Breast epithelium (tissue), 4 donors: ENCODE data around the gene KITLG. TPM values are rescaled to one million over a fixed set of nuclear protein-coding genes. Genes with fewer than 3 reads are reported as not detected.
A peak's percentile ranks its signal among the peaks of the same experiment; 100 is the strongest.

Experiments
- DNase-seq, 2 donors: peaks; one replicate each; pipeline ENCODE4 v3.0.0-alpha.2; 2019; ENCODE audit warnings: low spot score in 2 of 2
- H3K27ac ChIP-seq, 2 donors: fragments of 200-600 bp; sonication (generic) in 1 of 2; one replicate each; pipeline ENCODE4 v1.5.1; 2016 to 2019; ENCODE audit warnings: mild to moderate bottlenecking in 1 of 2
- H3K27me3 ChIP-seq, 2 donors: fragments of 200-600 bp; sonication (generic) in 1 of 2; one replicate each; pipeline versions ENCODE4 v1.5.1 to v1.6.0; 2017 to 2019; ENCODE audit warnings: control low read depth in 1 of 2, mild to moderate bottlenecking in 1 of 2
- H3K36me3 ChIP-seq: fragments of 200-600 bp; one replicate; pipeline ENCODE4 v1.5.1; 2019
- H3K4me1 ChIP-seq, 2 donors: fragments of 200-600 bp; sonication (generic); one replicate each; pipeline ENCODE4 v1.5.1; 2016 to 2019; ENCODE audit warnings: control low read depth in 1 of 2
- H3K4me3 ChIP-seq, 3 donors: fragments of 200-600 bp; sonication (generic); 1 replicate in 2 of 3; 2 replicates in 1 of 3; pipeline ENCODE4 v1.5.1; 2016 to 2019; ENCODE audit warnings: mild to moderate bottlenecking in 3 of 3, moderate library complexity in 2 of 3
- H3K9me3 ChIP-seq, 2 donors: fragments of 200-600 bp; sonication (generic) in 1 of 2; one replicate each; pipeline ENCODE4 v1.5.1; 2016 to 2019; ENCODE audit warnings: control low read depth in 1 of 2
- POLR2A ChIP-seq: fragments of 450-650 bp; IDR thresholded peaks from one replicate; pipeline ENCODE4 v1.6.1; 2016; ENCODE audit warnings: antibody characterized with exemption, mild to moderate bottlenecking, moderate library complexity
- POLR2AphosphoS5 ChIP-seq, 3 donors: sonication (generic); formaldehyde crosslinking; IDR thresholded peaks; one replicate each; pipeline ENCODE4 v1.6.1; 2017; ENCODE audit warnings: antibody characterized with exemption in 3 of 3
- intact Hi-C: fragments of 100-400 bp; cut with DNase I; formaldehyde crosslinking; loops from one replicate; pipeline ENCODE4 v1.15.1; 2023; ENCODE audit warnings: low total_unique reads
- total RNA-seq, 3 donors: library from RNA; depleted of rRNA; stranded (reverse); fragments of >200 nt; gene quantifications; one replicate each; pipeline ENCODE4 v1.1.0, GENCODE V29; 2016
- TF ChIP-seq, protein P1 (sequence below), 3 donors: fragments of 450-650 bp; IDR thresholded peaks; one replicate each; pipeline ENCODE4 v1.5.1; 2016 to 2017; ENCODE audit warnings: antibody characterized with exemption in 3 of 3, mild to moderate bottlenecking in 3 of 3, moderate library complexity in 3 of 3

Gene KITLG
- total RNA-seq, 3 donors from 2014 or later = 18.4 to 31.8 (median 26.5) TPM

DNA sequence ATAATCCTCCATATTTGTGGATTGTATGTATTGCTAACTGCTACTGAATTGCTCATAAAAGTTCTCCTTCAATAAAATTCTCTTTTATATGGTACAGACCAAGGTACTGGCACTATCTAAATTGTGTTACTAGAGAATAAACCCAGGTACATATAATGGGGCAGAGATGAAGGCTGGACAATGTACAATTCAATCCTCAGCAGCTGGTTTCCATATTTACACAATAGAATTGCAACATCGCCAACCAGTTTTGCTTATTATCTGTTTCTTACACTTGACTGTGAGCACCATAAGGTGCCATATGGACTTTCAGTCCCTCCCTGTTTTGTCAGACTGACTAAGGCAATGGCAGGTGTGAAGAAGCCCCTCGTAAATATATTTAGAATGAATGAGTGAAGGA is 18.1 kb downstream of the KITLG start:
- DNase-seq = no peak
- intact Hi-C loops = no loop called here
- Histone ChIP-seq H3K4me3 (no peak overlapping the region), H3K36me3 (no peaks in the 10 kb centered on the region), H3K9me3 (no peaks in the 10 kb centered on the region), H3K27me3 (no peaks in the 10 kb centered on the region), H3K27ac (no peak overlapping the region), H3K4me1 (no peaks in the 10 kb centered on the region)
- TF ChIP-seq, protein P1, sequence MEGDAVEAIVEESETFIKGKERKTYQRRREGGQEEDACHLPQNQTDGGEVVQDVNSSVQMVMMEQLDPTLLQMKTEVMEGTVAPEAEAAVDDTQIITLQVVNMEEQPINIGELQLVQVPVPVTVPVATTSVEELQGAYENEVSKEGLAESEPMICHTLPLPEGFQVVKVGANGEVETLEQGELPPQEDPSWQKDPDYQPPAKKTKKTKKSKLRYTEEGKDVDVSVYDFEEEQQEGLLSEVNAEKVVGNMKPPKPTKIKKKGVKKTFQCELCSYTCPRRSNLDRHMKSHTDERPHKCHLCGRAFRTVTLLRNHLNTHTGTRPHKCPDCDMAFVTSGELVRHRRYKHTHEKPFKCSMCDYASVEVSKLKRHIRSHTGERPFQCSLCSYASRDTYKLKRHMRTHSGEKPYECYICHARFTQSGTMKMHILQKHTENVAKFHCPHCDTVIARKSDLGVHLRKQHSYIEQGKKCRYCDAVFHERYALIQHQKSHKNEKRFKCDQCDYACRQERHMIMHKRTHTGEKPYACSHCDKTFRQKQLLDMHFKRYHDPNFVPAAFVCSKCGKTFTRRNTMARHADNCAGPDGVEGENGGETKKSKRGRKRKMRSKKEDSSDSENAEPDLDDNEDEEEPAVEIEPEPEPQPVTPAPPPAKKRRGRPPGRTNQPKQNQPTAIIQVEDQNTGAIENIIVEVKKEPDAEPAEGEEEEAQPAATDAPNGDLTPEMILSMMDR (IDR thresholded peaks at IDR 0.05) = no peak
- no peak for TF ChIP-seq POLR2A
- TF ChIP-seq POLR2AphosphoS5 (IDR thresholded peaks at IDR 0.05) = no peak

DNA sequence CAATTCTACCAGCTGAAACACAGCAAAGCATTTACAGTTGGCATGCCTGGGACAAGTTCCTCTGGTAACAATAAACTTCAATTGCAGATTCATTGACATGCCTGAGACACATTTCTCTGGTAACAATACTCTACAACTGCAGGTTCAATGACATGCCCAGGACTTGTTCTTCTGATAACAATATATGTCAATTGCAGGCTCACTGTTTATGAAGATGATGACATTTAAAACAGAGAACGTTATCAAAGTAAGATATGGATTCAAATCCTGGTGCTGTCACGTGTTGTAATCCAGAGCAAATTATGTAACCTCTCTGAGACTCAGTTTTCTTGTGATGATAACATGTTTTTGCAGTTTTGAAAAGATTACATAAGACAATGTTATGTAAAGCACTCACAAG is 20.5 kb downstream of the KITLG start:
- Histone ChIP-seq H3K27ac (no peak overlapping the region), H3K4me3 (no peak overlapping the region), H3K4me1 (no peaks in the 10 kb centered on the region), H3K9me3 (no peaks in the 10 kb centered on the region), H3K27me3 (no peaks in the 10 kb centered on the region), H3K36me3 (no peaks in the 10 kb centered on the region)
- no peak for TF ChIP-seq POLR2AphosphoS5 (IDR thresholded peaks at IDR 0.05)
- TF ChIP-seq, protein P1 (IDR thresholded peaks at IDR 0.05) = no peak
- TF ChIP-seq POLR2A = no peak
- intact Hi-C loops = no loop called here
- DNase-seq = no peak

GRCh38 chr12:88559199-88559598 is 21.1 kb downstream of the KITLG start:
- H3K27me3 ChIP-seq = no peaks in the 10 kb centered on the region
- H3K4me1 ChIP-seq = no peaks in the 10 kb centered on the region
- no peak overlapping the region for H3K4me3 ChIP-seq
- no peak for DNase-seq
- intact Hi-C loops = no loop called here
- H3K27ac ChIP-seq = peak overlapping the region in 1 of 2 donors; percentile 4
- TF ChIP-seq POLR2A = no peak
- H3K36me3 ChIP-seq = no peaks in the 10 kb centered on the region
- no peaks in the 10 kb centered on the region for H3K9me3 ChIP-seq

- intact Hi-C loops = no loop called here
- Histone ChIP-seq H3K27ac (peak overlapping the region; percentile 4), H3K4me1 (peaks cover 0 to 5% of the 10 kb centered on the region in 2 donors)
Observed at GRCh38 chr12:88558340-88558867, 21.9 kb downstream of the KITLG start.

DNA sequence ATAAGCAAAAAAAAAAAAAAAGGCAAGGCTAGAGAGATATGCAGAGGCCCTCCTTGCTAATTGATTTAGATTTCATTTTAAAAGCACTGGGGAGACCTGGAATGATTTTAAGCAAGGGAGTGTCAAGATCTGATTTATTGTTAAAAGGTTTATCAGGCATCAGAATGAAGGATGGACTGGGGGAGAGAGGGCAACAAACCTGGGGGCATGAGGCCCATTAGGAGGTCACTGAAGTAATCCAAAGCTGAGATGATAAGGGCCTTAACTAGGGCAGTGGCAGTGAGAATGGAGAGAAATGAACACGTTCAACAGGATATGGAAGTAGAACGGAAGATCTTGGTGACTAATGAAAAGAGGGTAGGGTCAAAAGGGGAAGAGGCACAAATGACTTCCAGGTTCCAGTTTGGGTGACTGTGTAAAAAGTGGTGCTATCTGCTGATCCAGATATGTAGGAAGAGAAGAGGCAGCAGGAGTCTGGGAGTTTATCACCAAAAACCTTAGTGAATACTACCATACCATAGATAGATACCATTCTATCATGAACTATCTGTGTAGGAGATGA is 24.0 kb downstream of the KITLG start:
- no peak for DNase-seq
- H3K27ac ChIP-seq = peak overlapping the region in 1 of 2 donors; percentile 35
- no peaks in the 10 kb centered on the region for H3K27me3 ChIP-seq
- no peaks in the 10 kb centered on the region for H3K36me3 ChIP-seq
- intact Hi-C loops = no loop called here
- no peak overlapping the region for H3K4me3 ChIP-seq
- TF ChIP-seq, protein P1 (IDR thresholded peaks at IDR 0.05) = no peak
- TF ChIP-seq POLR2A = no peak
- no peak for TF ChIP-seq POLR2AphosphoS5 (IDR thresholded peaks at IDR 0.05)
- no peaks in the 10 kb centered on the region for H3K9me3 ChIP-seq
- peaks cover 0 to 14% of the 10 kb centered on the region in 2 donors for H3K4me1 ChIP-seq

More at GRCh38 chr12:88558340-88558867, 21.9 kb downstream of the KITLG start:
- no peak for TF ChIP-seq POLR2A
- TF ChIP-seq POLR2AphosphoS5 (IDR thresholded peaks at IDR 0.05) = no peak
- TF ChIP-seq, protein P1 (IDR thresholded peaks at IDR 0.05) = no peak
- Histone ChIP-seq H3K27me3 (no peaks in the 10 kb centered on the region), H3K4me3 (no peak overlapping the region), H3K36me3 (no peaks in the 10 kb centered on the region), H3K9me3 (no peaks in the 10 kb centered on the region)
- DNase-seq = no peak
